Fibroblast of skin of right biceps (primary cell): Measurements from ENCODE around the gene CD44.
A peak's percentile ranks its signal among the peaks of the same experiment; 100 is the strongest.

Experiments used
- DNase-seq: peaks from one replicate; pipeline ENCODE4 v3.0.0-alpha.2; 2013

Gene CD44

GRCh38 chr11:35179466-35180135, 40.6 kb downstream of the CD44 start:
- peak; percentile 55 for DNase-seq

GRCh38 chr11:35180317-35181233, 41.6 kb downstream of the CD44 start:
- peak; percentile 72 for DNase-seq

GRCh38 chr11:35182317-35182939, 43.5 kb downstream of the CD44 start:
- DNase-seq, result no peak

- no peak for DNase-seq
Observed at GRCh38 chr11:35183326-35183925, 44.5 kb downstream of the CD44 start.

- DNase-seq, result peak; percentile 50
Observed at GRCh38 chr11:35185696-35186095, 46.7 kb downstream of the CD44 start.

- DNase-seq, result no peak
Observed at GRCh38 chr11:35187996-35188395, 49.0 kb downstream of the CD44 start.

- no peak for DNase-seq
Observed at GRCh38 chr11:35190804-35191348, 51.9 kb downstream of the CD44 start.

- DNase-seq, result no peak
Observed at GRCh38 chr11:35192347-35192746, 53.4 kb downstream of the CD44 start.

- no peak for DNase-seq
Observed at GRCh38 chr11:35193767-35194166, 54.8 kb downstream of the CD44 start.

- DNase-seq, result no peak
Observed at GRCh38 chr11:35197292-35197691, 58.3 kb downstream of the CD44 start.

GRCh38 chr11:35200811-35201341, 61.9 kb downstream of the CD44 start:
- DNase-seq, result no peak

- DNase-seq, result no peak
Observed at GRCh38 chr11:35204614-35205013, 65.6 kb downstream of the CD44 start.

GRCh38 chr11:35206616-35207015, 67.6 kb downstream of the CD44 start:
- DNase-seq, result no peak

- no peak for DNase-seq
Observed at GRCh38 chr11:35207471-35208403, 68.8 kb downstream of the CD44 start.

- DNase-seq, result no peak
Observed at GRCh38 chr11:35208795-35209194, 69.8 kb downstream of the CD44 start.

- DNase-seq, result no peak
Observed at GRCh38 chr11:35210876-35211546, 72.0 kb downstream of the CD44 start.

GRCh38 chr11:35211952-35212351, 73.0 kb downstream of the CD44 start:
- no peak for DNase-seq

- no peak for DNase-seq
Observed at GRCh38 chr11:35214226-35214770, 75.3 kb downstream of the CD44 start.

GRCh38 chr11:35214792-35215193, 75.8 kb downstream of the CD44 start:
- peak; percentile 100 for DNase-seq

GRCh38 chr11:35215945-35216344, 77.0 kb downstream of the CD44 start:
- peak; percentile 38 for DNase-seq
